ENCODE data around the gene ENSA.
"Not testable (repeated sequence)": the region's sequence is repeated elsewhere in the genome, so short reads cannot be mapped to it uniquely, and the experiment has no call there.

Gene ENSA

DNA sequence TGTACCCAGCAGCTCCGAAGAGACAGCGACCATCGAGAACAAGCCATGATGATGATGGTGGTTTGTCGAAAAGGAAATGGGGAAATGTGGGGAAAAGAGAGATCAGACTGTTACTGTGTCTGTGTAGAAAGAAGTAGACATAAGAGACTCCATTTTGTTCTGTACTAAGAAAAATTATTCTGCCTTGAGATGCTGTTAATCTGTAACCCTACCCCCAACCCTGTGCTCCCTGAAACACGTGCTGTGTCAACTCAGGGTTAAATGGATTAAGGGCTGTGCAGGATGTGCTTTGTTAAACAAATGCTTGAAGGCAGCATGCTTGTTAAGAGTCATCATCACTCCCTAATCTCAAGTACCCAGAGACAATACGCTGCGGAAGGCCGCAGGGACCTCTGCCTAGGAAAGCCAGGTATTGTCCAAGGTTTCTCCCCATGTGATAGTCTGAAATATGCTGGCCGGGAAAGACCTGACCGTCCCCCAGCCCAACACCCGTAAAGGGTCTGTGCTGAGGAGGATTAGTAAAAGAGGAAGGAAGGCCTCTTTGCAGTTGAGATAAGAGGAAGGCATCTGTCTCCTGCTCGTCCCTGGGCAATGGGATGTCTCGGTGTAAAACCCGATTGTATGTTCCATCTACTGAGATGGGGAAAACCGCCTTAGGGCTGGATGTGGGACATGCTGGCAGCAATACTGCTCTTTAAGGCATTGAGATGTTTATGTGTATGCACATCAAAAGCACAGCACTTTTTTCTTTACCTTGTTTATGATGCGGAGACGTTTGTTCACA, 5.6 kb upstream of the ENSA start:
- H3K4me1 Mint-ChIP-seq (ENCODE audit: low read depth): peaks cover 17% of the 10 kb centered on the region
- H3K27me3 Mint-ChIP-seq; H3K9me3 Mint-ChIP-seq; intact Hi-C loops (cut with micrococcal nuclease); H3K27ac Mint-ChIP-seq; H3K4me3 Mint-ChIP-seq; H3K36me3 Mint-ChIP-seq (ENCODE audit: low read depth): not testable (repeated sequence)

DNA sequence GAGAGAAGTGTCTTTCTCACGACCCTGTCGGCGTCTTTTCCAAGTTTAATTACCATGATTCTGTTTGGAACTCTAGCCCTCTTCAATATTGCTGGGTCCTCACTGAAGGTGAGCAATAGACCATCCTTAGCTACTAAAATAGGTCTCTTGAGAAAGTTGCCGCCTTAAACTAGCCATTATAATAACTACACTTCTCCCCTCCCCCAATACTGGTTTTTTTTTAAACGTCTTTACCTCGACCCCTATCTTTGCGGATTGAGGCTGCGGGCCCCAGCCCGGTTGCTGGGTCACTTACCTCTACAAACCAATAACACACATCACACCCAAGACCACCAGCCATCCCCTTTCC, 672 bp downstream of the ENSA start:
- intact Hi-C loops (cut with micrococcal nuclease): loop anchor here (2.0 kb wide), 1 partner anchor 18 kb away; no protein-coding TSS in a partner anchor
- no peaks in the 10 kb centered on the region for H3K9me3 Mint-ChIP-seq
- H3K4me1 Mint-ChIP-seq (ENCODE audit: low read depth): peaks cover 33% of the 10 kb centered on the region

GRCh38 chr1:150627826-150628410, 1.5 kb downstream of the ENSA start:
- intact Hi-C loops (cut with micrococcal nuclease): loop anchor here (2.0 kb wide), 1 partner anchor 17 kb away; no protein-coding TSS in a partner anchor
- no peaks in the 10 kb centered on the region for H3K9me3 Mint-ChIP-seq
- no peak overlapping the region for H3K27ac Mint-ChIP-seq
- no peak overlapping the region for H3K4me3 Mint-ChIP-seq
- peaks cover 49% of the 10 kb centered on the region for H3K36me3 Mint-ChIP-seq (ENCODE audit: low read depth)
- H3K27me3 Mint-ChIP-seq: no peaks in the 10 kb centered on the region
- H3K4me1 Mint-ChIP-seq (ENCODE audit: low read depth): peaks cover 40% of the 10 kb centered on the region

More for the DNA sequence above, 672 bp downstream of the ENSA start:
- H3K27ac Mint-ChIP-seq: no peak overlapping the region
- no peaks in the 10 kb centered on the region for H3K27me3 Mint-ChIP-seq
- no peak overlapping the region for H3K4me3 Mint-ChIP-seq
- H3K36me3 Mint-ChIP-seq (ENCODE audit: low read depth): peaks cover 41% of the 10 kb centered on the region

DNA sequence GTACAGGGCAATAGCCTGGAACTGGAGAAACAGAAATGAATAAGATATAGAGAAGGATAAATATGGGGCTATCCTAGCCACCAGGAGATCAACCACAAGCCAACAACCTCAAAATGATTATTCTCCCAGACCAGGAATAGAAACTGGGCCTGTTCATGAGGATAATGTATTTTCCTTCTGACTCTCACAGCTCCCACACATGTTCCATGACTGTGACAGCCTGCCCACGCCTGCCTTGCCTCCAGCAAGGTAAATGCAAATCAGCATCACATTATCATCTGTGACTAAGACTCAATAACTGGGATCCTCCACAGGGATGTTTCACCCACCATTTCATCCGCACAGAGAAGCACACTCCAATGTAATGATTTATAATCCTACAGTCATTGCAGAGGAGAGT, 3.3 kb downstream of the ENSA start:
- Mint-ChIP-seq H3K36me3 (ENCODE audit: low read depth) (peaks cover 61% of the 10 kb centered on the region), H3K4me3 (no peak overlapping the region), H3K4me1 (ENCODE audit: low read depth) (peaks cover 52% of the 10 kb centered on the region), H3K27me3 (no peaks in the 10 kb centered on the region), H3K27ac (no peak overlapping the region), H3K9me3 (no peaks in the 10 kb centered on the region)
- intact Hi-C loops (cut with micrococcal nuclease): no loop called here

- H3K9me3 Mint-ChIP-seq, H3K27me3 Mint-ChIP-seq, H3K4me3 Mint-ChIP-seq: not testable (repeated sequence)
- peak overlapping the region; percentile 42 for H3K27ac Mint-ChIP-seq
- intact Hi-C loops (cut with micrococcal nuclease): loop anchor here (5.0 kb wide), 2 partner anchors 62 to 162 kb away; no protein-coding TSS in a partner anchor
- H3K4me1 Mint-ChIP-seq (ENCODE audit: low read depth): peaks cover 60% of the 10 kb centered on the region
- H3K36me3 Mint-ChIP-seq (ENCODE audit: low read depth): peaks cover 76% of the 10 kb centered on the region
Measured at GRCh38 chr1:150624546-150624945, 4.9 kb downstream of the ENSA start.

DNA sequence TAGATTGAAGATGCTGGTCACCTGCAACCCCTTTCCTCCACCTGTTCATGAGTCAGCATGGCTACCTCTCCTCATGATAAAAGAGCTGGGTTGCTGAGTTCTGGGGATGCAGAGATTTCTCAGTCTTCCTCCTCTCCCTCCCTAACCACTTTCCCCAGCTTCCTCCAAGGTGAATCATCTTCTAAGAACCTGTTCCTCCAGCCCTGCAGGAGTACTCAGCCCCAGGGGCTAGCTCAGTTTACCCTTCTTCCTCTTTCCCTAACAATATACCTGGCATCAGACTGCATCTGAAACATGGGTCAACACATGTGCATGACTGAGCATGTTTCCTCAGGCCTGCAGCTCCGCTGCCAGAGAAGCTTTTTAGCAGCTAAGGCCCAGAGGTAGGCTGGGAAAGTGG, 5.3 kb downstream of the ENSA start:
- Mint-ChIP-seq H3K4me1 (ENCODE audit: low read depth) (peaks cover 63% of the 10 kb centered on the region), H3K27ac (peak overlapping the region; percentile 42), H3K36me3 (ENCODE audit: low read depth) (peaks cover 80% of the 10 kb centered on the region)
- H3K27me3 Mint-ChIP-seq, H3K9me3 Mint-ChIP-seq, H3K4me3 Mint-ChIP-seq: not testable (repeated sequence)
- intact Hi-C loops (cut with micrococcal nuclease): loop anchor here (5.0 kb wide), 2 partner anchors 62 to 162 kb away; no protein-coding TSS in a partner anchor

DNA sequence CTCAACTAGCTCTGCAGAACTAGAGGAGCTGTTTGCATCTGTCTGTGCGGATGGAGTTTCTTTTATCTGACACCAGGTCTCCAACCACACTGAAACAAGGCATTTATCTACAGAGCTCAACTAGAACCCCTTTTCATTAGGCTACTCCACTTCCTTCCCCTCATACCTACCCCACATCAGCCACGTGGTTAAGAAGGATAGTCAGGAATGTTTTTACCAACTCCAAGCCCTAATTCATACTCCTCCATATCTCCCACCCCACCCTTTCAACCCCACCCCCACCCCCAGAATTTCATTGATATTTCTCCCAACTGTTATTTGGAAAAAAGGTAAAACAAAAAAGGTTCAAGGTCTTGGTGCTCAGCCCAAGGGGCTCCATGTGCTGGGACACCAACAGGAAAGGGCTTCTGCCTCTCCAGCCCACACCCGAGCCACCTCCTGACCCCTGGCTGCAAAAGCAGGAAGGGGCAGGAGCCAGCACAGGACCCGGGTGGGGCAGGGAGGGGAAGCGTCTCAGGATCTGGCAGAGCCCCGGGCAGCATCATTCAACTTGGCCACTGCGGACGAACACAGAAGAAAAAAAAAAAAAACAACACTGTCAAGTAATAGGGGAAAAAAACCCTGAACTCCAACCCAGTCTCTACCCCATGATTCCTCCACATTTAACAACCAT, 7.0 kb downstream of the ENSA start:
- Mint-ChIP-seq H3K4me1 (ENCODE audit: low read depth) (peaks cover 63% of the 10 kb centered on the region), H3K9me3 (no peaks in the 10 kb centered on the region), H3K27me3 (no peaks in the 10 kb centered on the region), H3K27ac (peak overlapping the region; percentile 62), H3K4me3 (peak overlapping the region; percentile 32), H3K36me3 (ENCODE audit: low read depth) (peaks cover 91% of the 10 kb centered on the region)
- intact Hi-C loops (cut with micrococcal nuclease): loop anchor here (5.0 kb wide), 2 partner anchors 60 to 160 kb away; no protein-coding TSS in a partner anchor

GRCh38 chr1:150621497-150622302, 7.7 kb downstream of the ENSA start:
- Mint-ChIP-seq H3K4me3 (peak overlapping the region; percentile 32), H3K27ac (peak overlapping the region; percentile 62), H3K36me3 (ENCODE audit: low read depth) (peaks cover 91% of the 10 kb centered on the region), H3K4me1 (ENCODE audit: low read depth) (peaks cover 70% of the 10 kb centered on the region), H3K27me3 (no peaks in the 10 kb centered on the region), H3K9me3 (no peaks in the 10 kb centered on the region)
- intact Hi-C loops (cut with micrococcal nuclease): loop anchor here (2.0 to 5.0 kb wide), 3 partner anchors 43 to 159 kb away; partner anchors contain the start of gene MCL1

GRCh38 chr1:150620919-150621318, 8.5 kb downstream of the ENSA start:
- Mint-ChIP-seq H3K9me3 (no peaks in the 10 kb centered on the region), H3K27ac (peak overlapping the region; percentile 56), H3K4me1 (ENCODE audit: low read depth) (peaks cover 74% of the 10 kb centered on the region), H3K36me3 (ENCODE audit: low read depth) (peaks cover 91% of the 10 kb centered on the region), H3K27me3 (no peaks in the 10 kb centered on the region), H3K4me3 (no peak overlapping the region)
- intact Hi-C loops (cut with micrococcal nuclease): loop anchor here (2.0 to 5.0 kb wide), 3 partner anchors 42 to 159 kb away; partner anchors contain the start of gene MCL1

- Mint-ChIP-seq H3K36me3 (ENCODE audit: low read depth) (peaks cover 88% of the 10 kb centered on the region), H3K9me3 (no peaks in the 10 kb centered on the region), H3K4me3 (no peak overlapping the region), H3K27me3 (no peaks in the 10 kb centered on the region), H3K4me1 (ENCODE audit: low read depth) (peaks cover 74% of the 10 kb centered on the region), H3K27ac (peak overlapping the region; percentile 56)
- intact Hi-C loops (cut with micrococcal nuclease): loop anchor here (2.0 to 5.0 kb wide), 3 partner anchors 41 to 158 kb away; partner anchors contain the start of gene MCL1
Measured at GRCh38 chr1:150619576-150620509, 9.6 kb downstream of the ENSA start.

- H3K9me3 Mint-ChIP-seq: no peaks in the 10 kb centered on the region
- no peaks in the 10 kb centered on the region for H3K27me3 Mint-ChIP-seq
- peaks cover 73% of the 10 kb centered on the region for H3K4me1 Mint-ChIP-seq (ENCODE audit: low read depth)
- H3K36me3 Mint-ChIP-seq (ENCODE audit: low read depth): peaks cover 52% of the 10 kb centered on the region
- intact Hi-C loops (cut with micrococcal nuclease): no loop called here
- H3K27ac Mint-ChIP-seq: peak overlapping the region; percentile 94
- peak overlapping the region; percentile 20 for H3K4me3 Mint-ChIP-seq
Measured at GRCh38 chr1:150615346-150616201, 13.8 kb downstream of the ENSA start.

All from dendritic cell treated with granulocyte-macrophage colony-stimulating factor and Interleukin-4, amounts not matched to agents 40 ng/mL and 50 ng/mL, for 4 days (primary cell).